Neural crest cell (in vitro differentiated cells): ENCODE data around the gene C9orf43. TPM values are rescaled to one million over a fixed set of nuclear protein-coding genes. Genes with fewer than 3 reads are reported as not detected.
A peak's percentile ranks its signal among the peaks of the same experiment; 100 is the strongest.

Source experiments
- DNase-seq: peaks from one replicate; pipeline ENCODE4 v3.0.0; 2021; ENCODE audit warnings: low read depth, mixed read lengths, low spot score
- H3K27ac Mint-ChIP-seq: one replicate; pipeline ENCODE4 v1.8.0; 2021; ENCODE audit warnings: mild to moderate bottlenecking, mixed read lengths; ENCODE audit not compliant: unreplicated experiment
- H3K27me3 Mint-ChIP-seq: 2 replicates; pipeline ENCODE4 v1.8.0; 2021; ENCODE audit warnings: low read depth, mild to moderate bottlenecking, mixed read lengths
- H3K36me3 Mint-ChIP-seq: 2 replicates; pipeline ENCODE4 v1.8.0; 2021; ENCODE audit warnings: low read depth, mild to moderate bottlenecking, mixed read lengths
- H3K4me1 Mint-ChIP-seq: 2 replicates; pipeline ENCODE4 v1.8.0; 2021; ENCODE audit warnings: mixed read lengths
- H3K4me3 Mint-ChIP-seq: one replicate; pipeline ENCODE4 v1.8.0; 2021; ENCODE audit warnings: mild to moderate bottlenecking, mixed read lengths
- H3K9me3 Mint-ChIP-seq: 2 replicates; pipeline ENCODE4 v1.8.0; 2021; ENCODE audit warnings: mixed read lengths
- total RNA-seq: library from RNA; stranded (reverse); gene quantifications from 2 replicates; pipeline ENCODE4 v1.2.1, GENCODE V29; 2021
- TF ChIP-seq, protein P1 (sequence below): fragments of 200-600 bp; sonication (generic); conservative IDR thresholded peaks from 2 replicates; pipeline ENCODE4 v1.5.0; 2021; ENCODE audit warnings: antibody characterized with exemption, mild to moderate bottlenecking

C9orf43 gene
- total RNA-seq, 1 donor from 2014 or later, result 0.77 TPM

GRCh38 chr9:113461943-113462342 is 51.4 kb downstream of the C9orf43 start:
- TF ChIP-seq, protein P1, sequence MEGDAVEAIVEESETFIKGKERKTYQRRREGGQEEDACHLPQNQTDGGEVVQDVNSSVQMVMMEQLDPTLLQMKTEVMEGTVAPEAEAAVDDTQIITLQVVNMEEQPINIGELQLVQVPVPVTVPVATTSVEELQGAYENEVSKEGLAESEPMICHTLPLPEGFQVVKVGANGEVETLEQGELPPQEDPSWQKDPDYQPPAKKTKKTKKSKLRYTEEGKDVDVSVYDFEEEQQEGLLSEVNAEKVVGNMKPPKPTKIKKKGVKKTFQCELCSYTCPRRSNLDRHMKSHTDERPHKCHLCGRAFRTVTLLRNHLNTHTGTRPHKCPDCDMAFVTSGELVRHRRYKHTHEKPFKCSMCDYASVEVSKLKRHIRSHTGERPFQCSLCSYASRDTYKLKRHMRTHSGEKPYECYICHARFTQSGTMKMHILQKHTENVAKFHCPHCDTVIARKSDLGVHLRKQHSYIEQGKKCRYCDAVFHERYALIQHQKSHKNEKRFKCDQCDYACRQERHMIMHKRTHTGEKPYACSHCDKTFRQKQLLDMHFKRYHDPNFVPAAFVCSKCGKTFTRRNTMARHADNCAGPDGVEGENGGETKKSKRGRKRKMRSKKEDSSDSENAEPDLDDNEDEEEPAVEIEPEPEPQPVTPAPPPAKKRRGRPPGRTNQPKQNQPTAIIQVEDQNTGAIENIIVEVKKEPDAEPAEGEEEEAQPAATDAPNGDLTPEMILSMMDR, result no peak
- Mint-ChIP-seq H3K4me3 (no peak overlapping the region), H3K27me3 (peaks cover 16% of the 10 kb centered on the region), H3K27ac (no peak overlapping the region), H3K9me3 (peaks cover 3% of the 10 kb centered on the region), H3K36me3 (no peaks in the 10 kb centered on the region), H3K4me1 (peaks cover 30% of the 10 kb centered on the region)
- DNase-seq, result no peak

DNA sequence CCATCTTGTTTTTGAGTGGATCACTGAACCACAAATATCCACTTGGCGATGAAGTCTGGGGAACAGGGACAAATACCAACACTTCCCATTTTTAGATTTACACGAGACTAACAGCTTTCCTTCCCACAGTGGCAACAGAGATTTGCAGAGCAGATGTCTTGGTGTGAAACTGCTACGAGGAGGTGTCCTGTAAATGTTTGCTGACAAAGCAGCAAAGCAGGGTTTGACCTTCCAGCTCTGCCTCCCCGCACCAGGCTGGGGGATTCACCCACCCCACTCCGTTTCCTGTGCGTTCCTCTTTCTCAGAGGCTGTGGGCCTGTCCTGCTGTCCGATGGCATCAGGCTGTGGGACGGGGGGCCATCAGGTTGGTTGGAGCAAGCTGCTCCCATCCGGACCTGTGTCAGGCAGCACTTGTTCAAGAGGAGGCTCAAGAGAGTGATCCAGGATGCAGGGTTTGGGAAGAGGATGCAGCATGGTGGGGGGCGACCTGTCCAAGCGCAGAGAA is 52.3 kb downstream of the C9orf43 start:
- Mint-ChIP-seq H3K4me1 (peaks cover 27% of the 10 kb centered on the region), H3K9me3 (peaks cover 8% of the 10 kb centered on the region), H3K27me3 (peaks cover 16% of the 10 kb centered on the region), H3K27ac (no peak overlapping the region), H3K4me3 (peak overlapping the region; percentile 42), H3K36me3 (peaks cover 4% of the 10 kb centered on the region)
- no peak for DNase-seq
- TF ChIP-seq, protein P1, result no peak

DNA sequence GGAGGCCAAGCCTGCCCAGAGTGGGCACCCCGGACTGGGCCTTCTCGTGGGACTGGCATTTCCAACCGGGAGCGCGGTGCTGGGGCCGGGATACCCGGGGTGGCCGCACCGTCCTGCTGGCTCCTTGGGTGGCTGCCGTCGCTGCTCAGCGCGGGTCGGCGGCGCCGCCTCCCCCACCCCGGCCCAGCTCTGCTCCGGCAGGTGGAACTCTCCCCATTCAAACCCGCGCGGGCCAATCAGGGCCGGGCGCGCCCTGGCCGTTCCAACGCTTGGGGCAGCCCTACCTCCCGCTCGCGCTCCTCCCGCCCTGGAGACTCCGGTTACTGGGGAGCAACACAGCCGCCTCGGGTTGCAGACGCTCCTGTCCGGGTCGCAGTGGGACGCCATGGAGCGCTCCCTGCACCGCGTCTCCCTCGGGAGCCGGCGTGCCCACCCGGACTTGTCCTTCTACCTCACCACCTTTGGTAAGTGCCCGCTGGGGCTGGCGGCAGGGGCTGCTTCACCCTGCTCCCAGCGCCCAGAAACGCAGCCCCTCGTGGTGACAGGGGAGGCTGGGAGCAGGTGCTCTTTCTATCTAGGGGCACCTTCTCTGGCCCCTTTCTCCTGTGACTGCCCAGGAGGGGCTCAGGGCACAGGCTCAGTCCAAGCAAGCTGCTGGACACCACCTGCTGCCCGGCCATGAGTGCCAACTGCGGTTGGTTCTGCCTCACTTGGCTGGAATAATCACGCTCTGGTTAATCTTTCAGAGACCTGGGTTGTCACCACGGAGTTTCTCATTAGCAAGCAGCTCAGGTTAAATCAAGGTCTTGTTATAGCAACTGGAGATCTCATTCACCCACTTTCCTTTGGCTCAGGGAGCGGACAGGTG is 53.1 kb downstream of the C9orf43 start, which contains the start of gene RGS3:
TSS of gene RGS3 (plus strand) at position 310 of the 868 bp plus-strand sequence. CDS start at position 386, 76 bp downstream.
- Mint-ChIP-seq H3K4me3 (peak within 1 kb of the TSS; percentile 78), H3K36me3 (peaks cover 4% of the 10 kb centered on the region), H3K27me3 (peaks cover 16% of the 10 kb centered on the region), H3K4me1 (peaks cover 28% of the 10 kb centered on the region), H3K27ac (no peak within 1 kb of the TSS), H3K9me3 (peaks cover 8% of the 10 kb centered on the region)
- TF ChIP-seq, protein P1, result no peak
- DNase-seq, result peak; percentile 42

DNA sequence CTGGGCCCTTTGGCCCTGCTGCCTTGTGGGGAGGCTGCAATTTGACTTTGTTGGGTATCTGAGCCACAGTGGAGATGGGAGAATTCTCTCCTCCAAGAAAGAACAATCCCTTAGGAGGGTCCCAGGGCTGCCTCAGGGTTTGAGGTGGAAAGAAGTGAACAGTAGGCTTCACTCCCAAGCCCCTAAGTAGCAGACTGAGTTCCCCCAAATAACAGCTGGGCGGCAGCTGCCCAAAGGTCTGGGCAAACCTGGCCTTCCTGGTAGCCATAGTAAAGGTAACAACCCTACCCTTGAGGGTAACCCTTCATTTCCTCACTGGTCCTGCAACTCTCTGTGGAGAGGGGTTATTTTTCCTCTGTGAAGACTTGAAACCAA is 53.7 kb downstream of the C9orf43 start:
- H3K4me1 Mint-ChIP-seq, result peaks cover 34% of the 10 kb centered on the region
- H3K27ac Mint-ChIP-seq, result no peak overlapping the region
- TF ChIP-seq, protein P1, result no peak
- peaks cover 4% of the 10 kb centered on the region for H3K36me3 Mint-ChIP-seq
- peaks cover 8% of the 10 kb centered on the region for H3K9me3 Mint-ChIP-seq
- peaks cover 16% of the 10 kb centered on the region for H3K27me3 Mint-ChIP-seq
- peak overlapping the region; percentile 78 for H3K4me3 Mint-ChIP-seq
- DNase-seq, result no peak

GRCh38 chr9:113465599-113466140 is 55.1 kb downstream of the C9orf43 start:
- peaks cover 36% of the 10 kb centered on the region for H3K4me1 Mint-ChIP-seq
- H3K27me3 Mint-ChIP-seq, result peaks cover 16% of the 10 kb centered on the region
- H3K27ac Mint-ChIP-seq, result no peak overlapping the region
- DNase-seq, result no peak
- peaks cover 4% of the 10 kb centered on the region for H3K36me3 Mint-ChIP-seq
- TF ChIP-seq, protein P1, result no peak
- H3K9me3 Mint-ChIP-seq, result peaks cover 8% of the 10 kb centered on the region
- H3K4me3 Mint-ChIP-seq, result peak overlapping the region; percentile 65
